GM20431 (cell line): ENCODE results near the gene RAB42.
"Not testable (repeated sequence)": the region's sequence is repeated elsewhere in the genome, so short reads cannot be mapped to it uniquely, and the experiment has no call there.

Experiments used
- in situ Hi-C: fragments of 300-500 bp; cut with MseI, MboI; formaldehyde crosslinking; loops from one replicate; pipeline ENCODE4 v1.15.0; 2020; ENCODE audit warnings: low sequenced_read_pairs; ENCODE audit not compliant: unreplicated experiment

Gene RAB42

DNA sequence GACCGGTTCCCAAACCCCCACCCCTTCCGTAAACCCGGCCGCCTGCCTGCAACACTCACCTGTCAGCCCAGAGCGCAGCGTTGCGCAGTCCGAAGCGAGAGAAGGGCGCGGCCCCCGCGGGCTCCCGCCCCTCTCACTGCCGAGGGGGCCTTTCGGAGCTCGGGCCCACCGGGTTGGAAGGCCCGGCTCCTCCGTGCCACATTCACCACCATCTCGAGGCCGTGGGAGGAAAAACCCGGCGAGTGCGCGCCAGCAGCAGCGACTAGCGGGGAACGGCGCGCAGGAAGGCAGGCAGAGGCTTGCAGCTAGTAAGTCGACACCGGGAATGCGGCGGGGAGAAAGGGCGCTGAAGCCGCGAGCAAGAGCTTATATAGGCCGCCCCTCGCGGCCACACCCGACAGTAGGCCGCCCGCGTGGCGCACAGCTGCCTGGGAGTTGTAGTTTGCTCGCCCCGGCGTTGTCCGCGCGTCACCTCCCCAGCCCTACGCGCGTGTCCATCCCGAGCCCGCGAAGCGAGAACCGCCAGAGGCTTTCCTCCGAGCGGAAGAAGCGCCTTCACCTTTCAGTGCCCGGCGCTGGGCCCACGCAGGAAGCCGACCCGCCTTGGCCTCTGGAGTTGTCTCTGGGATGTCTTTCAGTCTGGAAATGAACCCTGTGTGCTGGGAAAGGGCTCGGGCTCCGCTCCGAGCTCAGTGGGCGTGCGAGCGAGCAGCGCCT lies 10.4 kb upstream of the RAB42 start:
- in situ Hi-C loops = no loop called here

GRCh38 chr1:28582248-28582615 lies 9.8 kb upstream of the RAB42 start:
- in situ Hi-C loops = no loop called here

DNA sequence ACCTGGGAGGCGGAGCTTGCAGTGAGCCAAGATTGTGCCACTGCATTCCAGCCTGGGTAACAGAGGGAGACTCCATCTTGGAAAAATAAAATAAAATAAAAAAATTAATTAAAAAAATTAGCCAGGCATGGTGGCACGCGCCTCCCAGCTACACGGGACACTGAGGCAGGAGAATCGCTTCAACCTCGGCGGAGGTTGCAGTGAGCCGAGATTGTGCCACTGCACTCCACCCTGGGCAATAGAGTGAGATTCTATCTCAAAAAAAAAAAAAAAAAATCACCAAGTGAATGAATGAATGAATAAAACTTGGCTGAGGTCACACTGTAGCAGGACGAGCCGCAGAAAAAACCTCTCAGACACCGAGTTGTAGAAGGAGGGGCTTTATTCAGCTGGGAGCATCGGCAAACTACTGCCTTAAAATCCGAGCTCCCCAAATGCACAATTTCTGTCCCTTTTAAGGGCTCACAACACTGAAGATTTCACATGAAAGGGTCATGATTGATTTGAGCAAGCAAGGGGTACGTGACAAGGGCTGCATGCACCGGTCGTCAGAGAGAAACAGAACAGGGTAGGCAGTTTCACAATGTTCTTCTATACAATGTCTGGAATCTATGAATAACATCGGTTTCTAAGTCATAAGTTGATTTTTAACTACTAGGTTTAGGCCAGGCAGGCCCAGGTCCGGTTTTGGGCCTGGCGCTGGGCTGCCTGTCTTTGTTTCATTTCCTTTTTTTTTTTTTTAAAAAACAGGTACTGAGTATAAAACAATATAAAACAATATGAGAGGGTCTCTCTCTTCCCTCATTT lies 5.3 kb upstream of the RAB42 start:
- in situ Hi-C loops = not testable (repeated sequence)

DNA sequence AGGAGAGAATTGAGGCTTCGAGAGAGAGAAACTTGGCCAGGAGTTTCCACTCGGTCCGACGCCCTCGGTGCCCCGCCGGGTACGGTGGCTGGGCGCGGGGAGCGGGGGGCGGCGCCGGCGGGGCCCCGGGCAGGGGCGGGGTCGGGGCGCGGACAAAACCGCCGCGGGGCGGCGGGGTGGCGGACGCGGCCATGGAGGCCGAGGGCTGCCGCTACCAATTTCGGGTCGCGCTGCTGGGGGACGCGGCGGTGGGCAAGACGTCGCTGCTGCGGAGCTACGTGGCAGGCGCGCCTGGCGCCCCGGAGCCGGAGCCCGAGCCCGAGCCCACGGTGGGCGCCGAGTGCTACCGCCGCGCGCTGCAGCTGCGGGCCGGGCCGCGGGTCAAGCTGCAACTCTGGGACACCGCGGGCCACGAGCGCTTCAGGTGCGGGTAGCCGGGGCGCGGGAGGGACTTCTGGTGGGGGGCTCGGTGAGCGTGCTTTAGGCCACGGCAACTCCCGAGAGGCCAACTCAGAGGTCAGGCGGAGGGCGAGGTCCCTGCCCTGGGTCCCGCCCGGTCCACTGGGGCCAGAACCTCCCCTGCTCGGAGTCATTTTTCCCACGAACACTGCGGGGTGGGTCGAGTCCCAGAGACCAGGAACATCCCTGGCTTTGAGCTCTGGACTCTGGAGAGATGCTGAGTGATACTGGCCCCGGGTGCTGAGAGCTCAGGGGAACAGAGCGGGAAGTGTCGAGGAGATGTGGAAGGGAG lies 431 bp downstream of the RAB42 start:
- in situ Hi-C loops = no loop called here

DNA sequence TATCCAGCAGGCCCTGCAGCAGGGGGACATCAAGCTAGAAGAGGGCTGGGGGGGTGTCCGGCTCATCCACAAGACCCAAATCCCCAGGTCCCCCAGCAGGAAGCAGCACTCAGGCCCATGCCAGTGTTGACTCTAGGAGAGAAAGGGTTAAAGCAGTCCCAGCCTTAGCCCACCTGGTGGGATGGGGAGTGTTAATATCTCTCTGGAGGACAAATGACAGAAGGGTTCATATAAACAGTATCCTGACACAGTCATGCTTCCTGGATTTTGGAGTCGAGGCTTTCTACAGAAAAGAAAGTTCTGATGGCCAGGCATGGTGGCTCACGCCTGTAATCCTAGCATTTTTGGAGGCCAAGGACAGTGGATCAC lies 1.9 kb downstream of the RAB42 start:
- in situ Hi-C loops = not testable (repeated sequence)

DNA sequence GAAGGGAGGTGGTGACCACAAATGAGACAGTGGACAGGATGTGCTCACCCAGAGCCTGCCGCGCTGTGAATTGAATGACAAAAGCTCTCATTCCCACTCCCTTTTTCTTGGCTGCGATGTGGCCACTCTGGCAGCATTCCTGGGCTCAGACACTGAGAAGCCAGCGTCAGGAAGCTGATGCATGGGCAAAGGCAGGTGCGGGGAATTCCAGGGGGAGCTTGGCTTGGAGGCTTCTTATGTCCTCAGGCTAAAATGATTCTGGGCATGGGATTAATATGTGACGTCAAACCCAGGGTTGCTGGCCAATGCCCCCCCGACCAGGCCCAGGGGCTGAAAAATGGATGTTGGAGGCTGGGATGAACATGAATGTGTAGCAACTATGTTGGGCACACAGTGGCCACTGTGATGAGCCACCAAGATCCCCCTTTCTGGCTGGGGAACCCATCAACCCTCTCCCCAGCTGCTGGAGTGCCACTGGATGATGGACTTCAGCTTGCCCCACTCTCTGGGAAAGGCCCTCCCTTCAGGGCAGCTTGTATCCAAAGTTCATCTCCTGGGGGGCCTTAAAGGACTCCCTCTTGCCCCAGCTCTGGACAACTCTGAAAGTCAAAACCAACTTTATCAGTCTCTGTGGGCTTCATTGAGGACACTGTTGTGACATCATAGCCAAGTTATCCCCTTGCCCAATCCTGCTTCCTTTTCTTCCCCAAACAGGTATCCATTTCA lies 2.8 kb downstream of the RAB42 start:
- in situ Hi-C loops = not testable (repeated sequence)

DNA sequence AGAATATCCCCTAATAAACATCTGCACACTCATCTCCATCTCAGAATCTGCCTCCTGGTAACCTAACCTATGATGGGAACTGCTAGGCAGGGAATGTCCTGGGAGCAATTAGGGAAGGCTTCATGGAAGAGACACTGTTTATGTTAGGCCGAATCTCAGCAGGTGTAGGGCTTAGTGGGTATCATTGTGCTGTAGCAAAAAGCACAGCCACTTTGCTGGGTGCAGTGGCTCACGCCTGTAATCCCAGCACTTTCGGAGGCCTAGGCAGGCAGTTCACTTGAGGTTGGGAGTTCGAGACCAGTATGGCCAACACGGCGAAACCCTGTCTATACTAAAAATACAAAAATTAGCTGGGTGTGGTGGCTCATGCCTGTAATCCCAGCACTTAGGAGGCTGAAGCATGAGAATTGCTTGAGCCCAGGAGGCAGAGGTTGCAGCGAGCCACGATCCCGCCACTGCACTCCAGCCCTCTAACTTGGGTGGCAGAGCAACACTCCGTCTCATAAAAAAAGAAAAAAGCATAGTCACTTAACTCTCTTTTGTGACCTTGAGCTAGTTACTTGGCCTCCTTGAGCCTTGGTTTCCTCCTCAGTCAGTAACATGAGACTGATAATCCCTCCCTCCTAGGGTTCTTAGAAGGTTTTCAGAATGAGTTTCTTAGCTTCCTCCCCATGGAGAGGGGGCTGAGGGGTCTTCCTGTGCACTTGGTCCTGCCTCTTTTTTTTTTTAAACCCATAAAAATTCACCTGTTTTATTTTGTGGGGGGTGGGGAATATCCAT lies 3.5 kb downstream of the RAB42 start:
- in situ Hi-C loops = no loop called here

GRCh38 chr1:28596276-28596675 lies 4.2 kb downstream of the RAB42 start:
- in situ Hi-C loops = not testable (repeated sequence)

DNA sequence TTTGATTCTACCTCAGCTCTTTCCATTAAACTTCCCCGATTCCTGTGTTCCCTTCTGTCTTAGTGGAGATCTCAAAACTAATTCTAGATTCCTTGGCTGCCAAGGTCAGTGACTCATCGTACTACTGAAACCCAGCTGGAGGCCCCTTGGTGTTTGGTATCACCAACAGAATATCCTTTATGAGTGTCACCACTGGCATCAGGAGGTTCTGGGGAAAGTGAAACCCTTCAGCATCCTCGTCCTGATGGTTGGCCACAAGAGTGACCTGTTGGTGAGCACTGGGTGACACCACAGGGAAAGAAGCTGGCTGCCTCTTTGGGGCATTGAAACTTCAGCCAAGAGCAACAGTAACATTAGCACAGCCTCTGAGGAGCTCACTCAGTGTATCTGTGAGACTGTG lies 9.6 kb downstream of the RAB42 start:
- in situ Hi-C loops = loop anchor here (10.0 to 25.0 kb wide), 2 partner anchors 77 to 189 kb away; no protein-coding TSS in a partner anchor

DNA sequence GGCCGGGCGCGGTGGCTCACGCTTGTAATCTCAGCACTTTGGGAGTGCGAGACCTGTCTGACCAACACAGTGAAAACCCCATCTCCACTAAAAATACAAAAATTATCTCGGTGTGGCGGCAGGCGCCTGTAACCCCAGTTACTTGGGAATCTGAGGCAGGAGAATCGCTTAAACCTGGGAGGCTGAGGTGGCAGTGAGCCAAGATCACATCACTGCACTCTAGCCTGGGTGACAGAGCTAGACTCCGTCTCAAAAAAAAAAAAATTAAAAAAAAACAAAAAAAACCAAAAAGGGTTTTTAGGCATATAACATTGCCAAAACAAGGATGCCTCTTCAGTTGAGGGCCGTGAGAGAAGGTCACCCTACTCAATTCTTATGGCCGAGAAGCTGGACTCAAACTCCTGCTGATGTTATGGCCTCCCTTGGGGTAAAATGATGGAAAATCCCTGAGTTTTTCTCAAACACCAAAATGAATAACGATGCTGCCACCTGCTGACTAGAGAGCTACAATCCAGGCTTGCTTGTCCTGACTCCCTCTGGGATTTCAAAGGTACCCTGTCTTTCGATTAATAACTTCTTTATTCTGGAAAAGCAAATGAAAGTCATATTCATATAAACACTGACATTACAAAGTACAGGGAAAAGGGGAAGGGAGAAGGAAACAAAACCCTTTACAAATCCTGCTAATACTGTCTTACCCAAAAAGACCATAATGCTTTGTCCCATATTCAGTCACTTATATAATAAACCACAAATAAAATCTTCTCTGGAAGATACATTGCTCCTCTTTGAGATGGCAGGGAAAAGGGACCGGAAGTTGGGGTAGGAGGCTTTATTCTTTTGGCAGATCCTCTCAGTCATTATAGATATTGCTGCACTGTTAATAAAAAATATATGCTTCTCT lies 10.7 kb downstream of the RAB42 start:
- in situ Hi-C loops = loop anchor here (10.0 to 25.0 kb wide), 2 partner anchors 78 to 190 kb away; no protein-coding TSS in a partner anchor

DNA sequence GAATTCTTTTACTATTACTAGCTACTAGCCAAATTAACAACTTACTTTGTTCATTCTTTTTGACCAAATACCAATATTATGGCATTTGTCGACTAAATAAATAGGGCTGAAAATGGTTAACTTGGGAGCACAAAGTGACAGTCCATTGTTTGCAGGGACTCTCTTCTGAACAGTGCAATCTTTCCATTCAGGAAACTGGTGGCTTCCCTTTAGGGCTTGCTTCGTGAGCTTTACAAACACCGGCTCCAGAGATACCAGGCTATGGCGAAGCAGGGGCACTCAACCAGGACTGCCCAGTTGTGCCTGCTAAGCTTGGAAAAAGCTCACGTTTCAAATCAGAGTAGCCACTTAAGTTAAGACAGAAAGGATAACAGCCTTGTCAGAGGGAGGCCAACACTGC lies 12.3 kb downstream of the RAB42 start:
- in situ Hi-C loops = loop anchor here (10.0 to 25.0 kb wide), 2 partner anchors 80 to 192 kb away; no protein-coding TSS in a partner anchor

DNA sequence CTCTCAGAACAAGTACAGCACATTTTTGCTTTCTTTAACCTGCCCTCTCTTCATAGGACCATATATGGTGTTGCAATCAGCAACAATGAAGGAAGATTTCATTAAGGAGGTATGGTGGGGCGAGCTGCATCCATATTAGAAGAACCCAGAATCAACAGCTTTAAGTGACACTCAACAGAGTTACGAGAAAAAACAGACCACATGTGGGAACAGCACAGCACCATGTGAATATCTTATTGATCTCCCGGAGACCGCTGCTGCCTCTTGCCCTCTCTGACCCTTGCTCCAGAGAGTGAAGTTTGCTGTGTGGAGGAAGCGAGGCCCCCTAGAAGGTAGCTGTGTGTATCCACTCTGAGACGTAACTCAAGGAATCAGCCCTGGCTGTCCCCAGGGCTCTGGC lies 12.9 kb downstream of the RAB42 start:
- in situ Hi-C loops = loop anchor here (10.0 to 25.0 kb wide), 2 partner anchors 80 to 193 kb away; no protein-coding TSS in a partner anchor

DNA sequence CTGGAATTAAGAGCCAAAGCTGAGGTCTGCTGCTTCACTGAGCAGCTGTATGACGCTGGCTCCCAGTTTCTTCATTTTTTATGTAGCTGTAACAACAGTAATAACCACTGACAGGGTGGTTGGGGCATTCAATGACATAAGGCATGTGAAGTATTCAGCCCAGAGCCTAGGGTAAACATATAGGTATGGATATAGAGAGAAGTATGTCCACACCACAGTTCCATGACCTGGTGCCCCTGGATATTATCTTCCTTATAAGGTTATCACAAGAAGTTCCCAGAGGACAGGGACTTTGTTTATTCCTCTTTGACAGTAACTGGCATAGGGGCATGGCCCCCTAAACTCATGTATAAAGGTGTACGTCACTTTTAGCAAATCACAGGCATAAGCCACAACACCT lies 14.7 kb downstream of the RAB42 start:
- in situ Hi-C loops = loop anchor here (10.0 to 25.0 kb wide), 2 partner anchors 82 to 194 kb away; no protein-coding TSS in a partner anchor

- in situ Hi-C loops = loop anchor here (25.0 kb wide), 1 partner anchor 201 kb away; no protein-coding TSS in a partner anchor
Observed at GRCh38 chr1:28613175-28613574, 21.1 kb downstream of the RAB42 start.

DNA sequence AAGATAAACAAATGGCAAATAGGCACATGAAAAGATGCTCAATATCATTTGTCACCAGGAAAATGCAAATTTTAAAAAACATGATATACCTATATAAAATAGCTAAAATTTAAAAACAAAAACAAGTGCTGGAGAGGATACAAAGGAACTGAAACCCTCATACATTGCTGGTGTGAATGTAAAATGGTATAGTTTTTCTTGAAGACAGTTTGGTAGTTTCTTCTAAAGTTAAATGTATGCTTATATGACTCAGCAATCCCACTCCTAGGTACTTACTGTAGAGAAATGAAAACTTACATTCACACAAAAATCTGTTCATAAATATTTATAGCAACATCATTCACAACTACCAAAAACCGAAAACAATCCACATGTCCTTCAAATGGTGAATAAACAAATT lies 39.6 kb downstream of the RAB42 start:
- in situ Hi-C loops = no loop called here

DNA sequence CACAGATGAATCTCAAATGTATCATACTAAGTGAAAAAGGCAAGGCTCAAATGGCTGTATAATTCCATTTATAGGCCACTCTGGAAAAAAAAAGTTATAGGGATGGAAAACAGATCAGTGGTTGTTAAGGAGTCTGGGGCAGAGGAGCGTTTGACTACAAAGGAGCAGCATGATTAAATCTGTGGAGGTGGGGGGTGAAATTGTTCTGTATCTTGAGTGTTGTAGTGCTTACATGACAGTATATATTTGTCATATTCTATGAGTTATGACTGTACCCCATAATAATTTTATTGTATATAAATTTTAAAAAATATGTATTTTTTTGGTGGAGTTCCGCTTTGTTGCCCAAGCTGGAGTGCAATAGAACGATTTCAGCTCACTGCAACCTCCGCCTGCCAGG lies 40.5 kb downstream of the RAB42 start:
- in situ Hi-C loops = no loop called here

GRCh38 chr1:28640766-28641165 lies 48.7 kb downstream of the RAB42 start:
- in situ Hi-C loops = no loop called here
